HG03095 (cell line): ENCODE measurements around the gene PPP6R3.
"Not testable (repeated sequence)": the region's sequence is repeated elsewhere in the genome, so short reads cannot be mapped to it uniquely, and the experiment has no call there.

Experiments used
- ATAC-seq: cut with Tn5 transposase; IDR thresholded peaks from one replicate; pipeline ENCODE4 v1.9.1; 2021; ENCODE audit warnings: moderate library complexity; ENCODE audit not compliant: unreplicated experiment

The PPP6R3 gene

GRCh38 chr11:68591719-68592118, 131.2 kb downstream of the PPP6R3 start:
- ATAC-seq, result no peak

GRCh38 chr11:68593441-68593840, 132.9 kb downstream of the PPP6R3 start:
- ATAC-seq, result no peak

GRCh38 chr11:68594123-68594522, 133.6 kb downstream of the PPP6R3 start:
- ATAC-seq, result no peak

GRCh38 chr11:68596231-68596630, 135.7 kb downstream of the PPP6R3 start:
- no peak for ATAC-seq

- no peak for ATAC-seq
These were observed 138.5 kb downstream of the PPP6R3 start for GRCh38 chr11:68598816-68599653.

- no peak for ATAC-seq
These were observed 140.6 kb downstream of the PPP6R3 start for GRCh38 chr11:68601147-68601546.

GRCh38 chr11:68609761-68610160, 149.2 kb downstream of the PPP6R3 start:
- ATAC-seq, result no peak

GRCh38 chr11:68610452-68611116, 150.0 kb downstream of the PPP6R3 start:
- no peak for ATAC-seq

- no peak for ATAC-seq
These were observed 155.1 kb downstream of the PPP6R3 start for GRCh38 chr11:68615657-68616056.

GRCh38 chr11:68617925-68618809, 157.6 kb downstream of the PPP6R3 start:
- ATAC-seq, result no peak

GRCh38 chr11:68621826-68622225, 161.3 kb downstream of the PPP6R3 start:
- no peak for ATAC-seq

- not testable (repeated sequence) for ATAC-seq
These were observed 163.2 kb downstream of the PPP6R3 start for GRCh38 chr11:68623706-68624105.

- not testable (repeated sequence) for ATAC-seq
These were observed 164.5 kb downstream of the PPP6R3 start for GRCh38 chr11:68625069-68625468.

GRCh38 chr11:68626236-68626635, 165.7 kb downstream of the PPP6R3 start:
- ATAC-seq, result not testable (repeated sequence)

GRCh38 chr11:68628837-68629236, 168.3 kb downstream of the PPP6R3 start:
- not testable (repeated sequence) for ATAC-seq

- not testable (repeated sequence) for ATAC-seq
These were observed 171.8 kb downstream of the PPP6R3 start for GRCh38 chr11:68632375-68632774.

GRCh38 chr11:68632802-68633201, 172.2 kb downstream of the PPP6R3 start:
- ATAC-seq, result no peak

- ATAC-seq, result not testable (repeated sequence)
These were observed 174.1 kb downstream of the PPP6R3 start for GRCh38 chr11:68634606-68635005.

- not testable (repeated sequence) for ATAC-seq
These were observed 174.6 kb downstream of the PPP6R3 start for GRCh38 chr11:68635172-68635571.

GRCh38 chr11:68635883-68636282, 175.3 kb downstream of the PPP6R3 start:
- not testable (repeated sequence) for ATAC-seq

GRCh38 chr11:68639322-68639721, 178.8 kb downstream of the PPP6R3 start:
- ATAC-seq, result not testable (repeated sequence)
